Left ventricle myocardium inferior (tissue), 1 donor: ENCODE results near the gene SLC44A1. TPM values are rescaled to one million over a fixed set of nuclear protein-coding genes. Genes with fewer than 3 reads are reported as not detected.
"Not testable (repeated sequence)": the region's sequence is repeated elsewhere in the genome, so short reads cannot be mapped to it uniquely, and the experiment has no call there.

Experiments
- DNase-seq: peaks from one replicate; pipeline ENCODE4 v3.0.0-alpha.2; 2020
- H3K27ac ChIP-seq: fragments of 200-600 bp; replicated peaks from 2 replicates; pipeline ENCODE4 v1.8.0; 2021
- H3K27me3 ChIP-seq: fragments of 200-600 bp; 2 replicates; pipeline ENCODE4 v1.8.0; 2021; ENCODE audit warnings: low read depth
- H3K36me3 ChIP-seq: fragments of 200-600 bp; 2 replicates; pipeline ENCODE4 v1.8.0; 2021
- H3K4me1 ChIP-seq: fragments of 200-600 bp; 2 replicates; pipeline ENCODE4 v1.8.0; 2021
- H3K4me3 ChIP-seq: fragments of 200-600 bp; 2 replicates; pipeline ENCODE4 v1.8.0; 2021; ENCODE audit warnings: mild to moderate bottlenecking, moderate library complexity
- H3K9me3 ChIP-seq: fragments of 200-600 bp; replicated peaks from 2 replicates; pipeline ENCODE4 v1.8.0; 2021
- CTCF ChIP-seq: fragments of 200-600 bp; IDR thresholded peaks from 2 replicates; pipeline ENCODE4 v1.8.0; 2021; ENCODE audit warnings: antibody characterized with exemption, mild to moderate bottlenecking, borderline replicate concordance
- intact Hi-C: fragments of 100-400 bp; cut with micrococcal nuclease; formaldehyde crosslinking; loops from one replicate; pipeline ENCODE4 v1.11.0; 2022
- total RNA-seq: library from RNA; stranded (reverse); fragmentation: NEBNext Ultra II Directional; extraction: Animal tissue kit (Norgen Biotek cat#: 25700); gene quantifications from one replicate; pipeline ENCODE4 v1.2.1, GENCODE V29; 2021
- donor health status: DM: no; HTN: yes; CAD: no; lungs with severe emphysema.

The SLC44A1 gene
- total RNA-seq, 1 donor from 2014 or later = 27.0 TPM

- no peak for DNase-seq
- Histone ChIP-seq H3K9me3 (no peaks in the 10 kb centered on the region), H3K4me3 (no peak overlapping the region), H3K27ac (peak overlapping the region; percentile 35), H3K27me3 (no peaks in the 10 kb centered on the region), H3K4me1 (peaks cover 36% of the 10 kb centered on the region), H3K36me3 (no peaks in the 10 kb centered on the region)
- TF ChIP-seq CTCF = no peak
- intact Hi-C loops = no loop called here
These were observed 14.8 kb downstream of the SLC44A1 start for GRCh38 chr9:105259274-105259673.

- Histone ChIP-seq H3K4me1 (peaks cover 36% of the 10 kb centered on the region), H3K27ac (peak overlapping the region; percentile 35), H3K36me3 (no peaks in the 10 kb centered on the region), H3K9me3 (no peaks in the 10 kb centered on the region), H3K27me3 (no peaks in the 10 kb centered on the region), H3K4me3 (no peak overlapping the region)
- DNase-seq = no peak
- TF ChIP-seq CTCF = no peak
- intact Hi-C loops = no loop called here
These were observed 15.5 kb downstream of the SLC44A1 start for GRCh38 chr9:105259731-105260612.

GRCh38 chr9:105262497-105262896, 18.0 kb downstream of the SLC44A1 start:
- Histone ChIP-seq H3K36me3 (no peaks in the 10 kb centered on the region), H3K9me3 (peaks cover 9% of the 10 kb centered on the region), H3K27me3 (no peaks in the 10 kb centered on the region), H3K27ac (no peak overlapping the region), H3K4me3 (no peak overlapping the region), H3K4me1 (peaks cover 32% of the 10 kb centered on the region)
- no peak for DNase-seq
- TF ChIP-seq CTCF = no peak
- intact Hi-C loops = no loop called here

GRCh38 chr9:105264380-105264779, 19.9 kb downstream of the SLC44A1 start:
- Histone ChIP-seq H3K36me3 (no peaks in the 10 kb centered on the region), H3K4me1 (peaks cover 13% of the 10 kb centered on the region), H3K27ac (no peak overlapping the region), H3K4me3 (no peak overlapping the region), H3K9me3 (peaks cover 9% of the 10 kb centered on the region), H3K27me3 (no peaks in the 10 kb centered on the region)
- no peak for TF ChIP-seq CTCF
- intact Hi-C loops = no loop called here
- no peak for DNase-seq

GRCh38 chr9:105268254-105268653, 23.8 kb downstream of the SLC44A1 start:
- H3K27ac ChIP-seq, H3K9me3 ChIP-seq, H3K27me3 ChIP-seq, H3K4me1 ChIP-seq, DNase-seq, H3K4me3 ChIP-seq, H3K36me3 ChIP-seq, intact Hi-C loops: not testable (repeated sequence)

GRCh38 chr9:105269593-105269992, 25.1 kb downstream of the SLC44A1 start:
- H3K4me3 ChIP-seq = no peak overlapping the region
- peaks cover 9% of the 10 kb centered on the region for H3K9me3 ChIP-seq
- intact Hi-C loops = no loop called here
- no peak for TF ChIP-seq CTCF
- DNase-seq = no peak
- peaks cover 7% of the 10 kb centered on the region for H3K4me1 ChIP-seq
- H3K36me3 ChIP-seq = no peaks in the 10 kb centered on the region
- H3K27me3 ChIP-seq = no peaks in the 10 kb centered on the region
- no peak overlapping the region for H3K27ac ChIP-seq
